Measurements from ENCODE around the gene IWS1.
"Not testable (repeated sequence)": the region's sequence is repeated elsewhere in the genome, so short reads cannot be mapped to it uniquely, and the experiment has no call there.

IWS1 gene

GRCh38 chr2:127526132-127527000 is at the start of gene IWS1:
IWS1 (minus strand) TSS chr2:127526489; CDS start chr2:127526208, 281 bp downstream.
- peak; percentile 95 for DNase-seq

GRCh38 chr2:127575941-127576432 is 49.7 kb upstream of the IWS1 start:
- no peak for DNase-seq

GRCh38 chr2:127575185-127575765 is 49.0 kb upstream of the IWS1 start:
- no peak for DNase-seq

GRCh38 chr2:127574656-127575055 is 48.4 kb upstream of the IWS1 start:
- DNase-seq, result no peak

- no peak for DNase-seq
These were observed 47.5 kb upstream of the IWS1 start for GRCh38 chr2:127573771-127574170.

- no peak for DNase-seq
These were observed 47.0 kb upstream of the IWS1 start for GRCh38 chr2:127573298-127573697.

- DNase-seq, result no peak
These were observed 46.6 kb upstream of the IWS1 start for GRCh38 chr2:127572841-127573240.

GRCh38 chr2:127572352-127572751 is 46.1 kb upstream of the IWS1 start:
- DNase-seq, result not testable (repeated sequence)

GRCh38 chr2:127570282-127571250 is 44.3 kb upstream of the IWS1 start:
- DNase-seq, result no peak

GRCh38 chr2:127569666-127570065 is 43.4 kb upstream of the IWS1 start:
- DNase-seq, result no peak

- DNase-seq, result no peak
These were observed 41.8 kb upstream of the IWS1 start for GRCh38 chr2:127568128-127568527.

GRCh38 chr2:127567351-127567854 is 41.1 kb upstream of the IWS1 start:
- DNase-seq, result no peak

GRCh38 chr2:127566576-127566975 is 40.3 kb upstream of the IWS1 start:
- DNase-seq, result no peak

GRCh38 chr2:127566139-127566417 is 39.8 kb upstream of the IWS1 start:
- DNase-seq, result no peak

- DNase-seq, result no peak
These were observed 39.2 kb upstream of the IWS1 start for GRCh38 chr2:127565261-127566138.

- DNase-seq, result no peak
These were observed 38.4 kb upstream of the IWS1 start for GRCh38 chr2:127564429-127565260.

GRCh38 chr2:127563458-127564428 is 37.5 kb upstream of the IWS1 start:
- DNase-seq, result no peak

- no peak for DNase-seq
These were observed 36.6 kb upstream of the IWS1 start for GRCh38 chr2:127562936-127563335.

GRCh38 chr2:127561371-127561770 is 35.1 kb upstream of the IWS1 start:
- DNase-seq, result no peak

GRCh38 chr2:127560931-127561280 is 34.6 kb upstream of the IWS1 start:
- DNase-seq, result no peak

Data from NCI-H1694 (cell line).